Left ventricle myocardium inferior (tissue), 1 donor: ENCODE measurements around the gene SHROOM2. TPM values are rescaled to one million over a fixed set of nuclear protein-coding genes. Genes with fewer than 3 reads are reported as not detected.

Experiments used
- DNase-seq: peaks from one replicate; pipeline ENCODE4 v3.0.0-alpha.2; 2020
- H3K27ac ChIP-seq: fragments of 200-600 bp; replicated peaks from 2 replicates; pipeline ENCODE4 v1.8.0; 2021
- H3K27me3 ChIP-seq: fragments of 200-600 bp; 2 replicates; pipeline ENCODE4 v1.8.0; 2021; ENCODE audit warnings: low read depth
- H3K36me3 ChIP-seq: fragments of 200-600 bp; 2 replicates; pipeline ENCODE4 v1.8.0; 2021
- H3K4me1 ChIP-seq: fragments of 200-600 bp; 2 replicates; pipeline ENCODE4 v1.8.0; 2021
- H3K4me3 ChIP-seq: fragments of 200-600 bp; 2 replicates; pipeline ENCODE4 v1.8.0; 2021; ENCODE audit warnings: mild to moderate bottlenecking, moderate library complexity
- H3K9me3 ChIP-seq: fragments of 200-600 bp; replicated peaks from 2 replicates; pipeline ENCODE4 v1.8.0; 2021
- intact Hi-C: fragments of 100-400 bp; cut with micrococcal nuclease; formaldehyde crosslinking; loops from one replicate; pipeline ENCODE4 v1.11.0; 2022
- total RNA-seq: library from RNA; stranded (reverse); fragmentation: NEBNext Ultra II Directional; extraction: Animal tissue kit (Norgen Biotek cat#: 25700); gene quantifications from one replicate; pipeline ENCODE4 v1.2.1, GENCODE V29; 2021
- TF ChIP-seq, protein P1 (sequence below): fragments of 200-600 bp; IDR thresholded peaks from 2 replicates; pipeline ENCODE4 v1.8.0; 2021; ENCODE audit warnings: antibody characterized with exemption, mild to moderate bottlenecking, borderline replicate concordance
- donor health status: DM: no; HTN: yes; CAD: no; lungs with severe emphysema.

SHROOM2 gene
- total RNA-seq, 1 donor from 2014 or later = 0.71 TPM

GRCh38 chrX:9980401-9980800 is 194.2 kb downstream of the SHROOM2 start:
- Histone ChIP-seq H3K36me3 (no peaks in the 10 kb centered on the region), H3K27me3 (no peaks in the 10 kb centered on the region), H3K4me3 (no peak overlapping the region), H3K27ac (no peak overlapping the region), H3K9me3 (no peaks in the 10 kb centered on the region), H3K4me1 (no peaks in the 10 kb centered on the region)
- TF ChIP-seq, protein P1, sequence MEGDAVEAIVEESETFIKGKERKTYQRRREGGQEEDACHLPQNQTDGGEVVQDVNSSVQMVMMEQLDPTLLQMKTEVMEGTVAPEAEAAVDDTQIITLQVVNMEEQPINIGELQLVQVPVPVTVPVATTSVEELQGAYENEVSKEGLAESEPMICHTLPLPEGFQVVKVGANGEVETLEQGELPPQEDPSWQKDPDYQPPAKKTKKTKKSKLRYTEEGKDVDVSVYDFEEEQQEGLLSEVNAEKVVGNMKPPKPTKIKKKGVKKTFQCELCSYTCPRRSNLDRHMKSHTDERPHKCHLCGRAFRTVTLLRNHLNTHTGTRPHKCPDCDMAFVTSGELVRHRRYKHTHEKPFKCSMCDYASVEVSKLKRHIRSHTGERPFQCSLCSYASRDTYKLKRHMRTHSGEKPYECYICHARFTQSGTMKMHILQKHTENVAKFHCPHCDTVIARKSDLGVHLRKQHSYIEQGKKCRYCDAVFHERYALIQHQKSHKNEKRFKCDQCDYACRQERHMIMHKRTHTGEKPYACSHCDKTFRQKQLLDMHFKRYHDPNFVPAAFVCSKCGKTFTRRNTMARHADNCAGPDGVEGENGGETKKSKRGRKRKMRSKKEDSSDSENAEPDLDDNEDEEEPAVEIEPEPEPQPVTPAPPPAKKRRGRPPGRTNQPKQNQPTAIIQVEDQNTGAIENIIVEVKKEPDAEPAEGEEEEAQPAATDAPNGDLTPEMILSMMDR = no peak
- intact Hi-C loops = no loop called here
- no peak for DNase-seq

GRCh38 chrX:9980927-9981326 is 194.7 kb downstream of the SHROOM2 start:
- DNase-seq = no peak
- Histone ChIP-seq H3K4me1 (no peaks in the 10 kb centered on the region), H3K36me3 (no peaks in the 10 kb centered on the region), H3K27ac (peak overlapping the region; percentile 48), H3K27me3 (no peaks in the 10 kb centered on the region), H3K4me3 (no peak overlapping the region), H3K9me3 (no peaks in the 10 kb centered on the region)
- TF ChIP-seq, protein P1 = no peak
- intact Hi-C loops = no loop called here

- intact Hi-C loops = no loop called here
- Histone ChIP-seq H3K4me1 (no peaks in the 10 kb centered on the region), H3K4me3 (no peak overlapping the region), H3K36me3 (no peaks in the 10 kb centered on the region), H3K27me3 (no peaks in the 10 kb centered on the region), H3K27ac (no peak overlapping the region), H3K9me3 (no peaks in the 10 kb centered on the region)
- TF ChIP-seq, protein P1 = no peak
- DNase-seq = no peak
These were observed 197.2 kb downstream of the SHROOM2 start for GRCh38 chrX:9983441-9983840.

- intact Hi-C loops = no loop called here
- Histone ChIP-seq H3K4me1 (no peaks in the 10 kb centered on the region), H3K27me3 (no peaks in the 10 kb centered on the region), H3K4me3 (no peak overlapping the region), H3K36me3 (no peaks in the 10 kb centered on the region), H3K9me3 (no peaks in the 10 kb centered on the region), H3K27ac (no peak overlapping the region)
- TF ChIP-seq, protein P1 = no peak
- DNase-seq = no peak
These were observed 197.6 kb downstream of the SHROOM2 start for GRCh38 chrX:9983846-9984245.

- no peak for DNase-seq
- H3K27me3 ChIP-seq = no peaks in the 10 kb centered on the region
- H3K9me3 ChIP-seq = no peaks in the 10 kb centered on the region
- H3K4me3 ChIP-seq = no peak overlapping the region
- H3K36me3 ChIP-seq = no peaks in the 10 kb centered on the region
- no peaks in the 10 kb centered on the region for H3K4me1 ChIP-seq
- TF ChIP-seq, protein P1 = peak; percentile 48
- H3K27ac ChIP-seq = no peak overlapping the region
- intact Hi-C loops = no loop called here
These were observed 202.5 kb downstream of the SHROOM2 start for GRCh38 chrX:9988762-9989161.

DNA sequence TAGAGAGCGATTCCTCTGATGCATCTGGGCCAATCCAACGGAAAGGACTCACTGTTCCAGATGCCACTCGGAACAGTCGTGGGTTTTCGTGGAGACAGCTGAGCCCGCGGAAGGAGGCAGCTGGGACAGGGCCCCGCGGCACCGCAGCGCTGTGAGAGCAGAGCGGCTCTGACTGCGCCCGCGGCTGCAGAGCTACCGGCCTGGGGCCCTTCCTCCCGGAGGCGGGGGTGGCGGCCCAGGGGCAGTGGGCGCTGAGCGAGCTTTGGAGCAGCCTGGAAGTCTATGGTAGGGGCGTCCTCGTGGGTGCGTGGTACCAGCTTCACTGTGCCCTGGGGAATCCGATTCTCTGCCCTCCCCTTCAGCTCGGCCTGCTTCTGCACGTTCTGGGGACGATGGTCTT is 205.8 kb downstream of the SHROOM2 start:
- no peak for DNase-seq
- intact Hi-C loops = no loop called here
- H3K27me3 ChIP-seq = no peaks in the 10 kb centered on the region
- no peaks in the 10 kb centered on the region for H3K9me3 ChIP-seq
- TF ChIP-seq, protein P1 = no peak
- no peaks in the 10 kb centered on the region for H3K36me3 ChIP-seq
- H3K27ac ChIP-seq = no peak overlapping the region
- H3K4me3 ChIP-seq = no peak overlapping the region
- H3K4me1 ChIP-seq = peaks cover 4% of the 10 kb centered on the region
